OCI-LY3 (cell line): ENCODE results near the gene STH.
"Not testable (repeated sequence)": the region's sequence is repeated elsewhere in the genome, so short reads cannot be mapped to it uniquely, and the experiment has no call there.

Experiments used
- H2AFZ ChIP-seq: fragments of 200-600, 300-600 bp; shearing (Covaris generic); 2 replicates; pipeline ENCODE4 v1.6.0; 2014; ENCODE audit warnings: antibody characterized with exemption, low read depth, low read length
- H3K27ac ChIP-seq: fragments of 200-600, 300-600 bp; sonication (generic); 2 replicates; pipeline ENCODE4 v1.5.1; 2014; ENCODE audit warnings: mild to moderate bottlenecking, low read length, moderate library complexity, mixed read lengths
- H3K27me3 ChIP-seq: fragments of 200-600, 300-600 bp; sonication (generic); 2 replicates; pipeline ENCODE4 v1.6.1; 2014; ENCODE audit warnings: low read depth, low read length, mixed read lengths
- H3K36me3 ChIP-seq: fragments of 200-600, 300-600 bp; sonication (generic); replicated peaks from 2 replicates; pipeline ENCODE3; 2014; ENCODE audit warnings: low read depth, low read length, mixed read lengths
- H3K4me1 ChIP-seq: fragments of 300-600, 200-600 bp; sonication (generic); 2 replicates; pipeline ENCODE4 v1.6.1; 2014; ENCODE audit warnings: low read length, mixed read lengths
- H3K4me2 ChIP-seq: fragments of 200-600, 300-600 bp; sonication (generic); 2 replicates; pipeline ENCODE4 v1.6.1; 2014; ENCODE audit warnings: low read length, mixed read lengths
- H3K4me3 ChIP-seq: fragments of 300-600, 200-600 bp; sonication (generic); 2 replicates; pipeline ENCODE4 v1.5.1; 2014; ENCODE audit warnings: antibody characterized with exemption, mild to moderate bottlenecking, low read length, moderate library complexity
- H3K79me2 ChIP-seq: fragments of 300-600, 200-600 bp; shearing (Covaris generic); 2 replicates; pipeline ENCODE4 v1.6.1; 2014; ENCODE audit warnings: mild to moderate bottlenecking, low read length, mixed read lengths
- H3K9ac ChIP-seq: fragments of 300-600, 200-600 bp; shearing (Covaris generic); 2 replicates; pipeline ENCODE4 v1.6.0; 2014; ENCODE audit warnings: mild to moderate bottlenecking, low read length, moderate library complexity
- H3K9me3 ChIP-seq: fragments of 200-600, 300-600 bp; shearing (Covaris generic); 2 replicates; pipeline ENCODE4 v1.6.1; 2014; ENCODE audit warnings: low read length, mixed read lengths; ENCODE audit not compliant: insufficient read depth
- H4K20me1 ChIP-seq: fragments of 200-600, 300-600 bp; sonication (generic); 2 replicates; pipeline ENCODE4 v1.6.1; 2016; ENCODE audit warnings: low read length, mixed read lengths; ENCODE audit not compliant: insufficient read depth
- EZH2phosphoT487 ChIP-seq: fragments of 200-600 bp; shearing (Covaris generic); IDR thresholded peaks from 2 replicates; pipeline ENCODE4 v1.6.1; 2018; ENCODE audit warnings: antibody characterized with exemption, mixed run types, low read depth
- TF ChIP-seq, protein P1 (sequence below): fragments of 200-600, 300-600 bp; sonication (generic); IDR thresholded peaks from 2 replicates; pipeline ENCODE4 v1.5.1; 2014; ENCODE audit warnings: antibody characterized with exemption, low read length, low read depth

Gene STH

DNA sequence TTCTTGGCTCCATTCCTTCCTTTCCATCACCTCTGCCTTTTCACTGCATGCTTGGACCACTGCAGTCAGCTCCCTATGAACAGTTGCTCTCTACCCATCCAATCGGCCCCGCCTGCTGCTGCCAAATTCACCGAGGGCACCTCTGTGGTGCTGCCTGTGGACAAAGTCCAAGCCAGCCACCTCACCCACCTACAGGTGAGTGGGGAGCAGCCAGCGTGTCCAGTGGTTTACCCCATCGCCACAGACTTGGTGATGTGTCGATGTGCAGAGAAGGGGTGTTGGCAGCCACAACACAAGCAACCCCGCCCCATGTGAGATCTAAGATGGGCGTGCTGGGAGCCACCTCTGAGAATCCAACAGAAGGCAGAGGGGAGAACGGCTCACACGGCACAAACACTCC is 43.7 kb upstream of the STH start:
- TF ChIP-seq, protein P1, sequence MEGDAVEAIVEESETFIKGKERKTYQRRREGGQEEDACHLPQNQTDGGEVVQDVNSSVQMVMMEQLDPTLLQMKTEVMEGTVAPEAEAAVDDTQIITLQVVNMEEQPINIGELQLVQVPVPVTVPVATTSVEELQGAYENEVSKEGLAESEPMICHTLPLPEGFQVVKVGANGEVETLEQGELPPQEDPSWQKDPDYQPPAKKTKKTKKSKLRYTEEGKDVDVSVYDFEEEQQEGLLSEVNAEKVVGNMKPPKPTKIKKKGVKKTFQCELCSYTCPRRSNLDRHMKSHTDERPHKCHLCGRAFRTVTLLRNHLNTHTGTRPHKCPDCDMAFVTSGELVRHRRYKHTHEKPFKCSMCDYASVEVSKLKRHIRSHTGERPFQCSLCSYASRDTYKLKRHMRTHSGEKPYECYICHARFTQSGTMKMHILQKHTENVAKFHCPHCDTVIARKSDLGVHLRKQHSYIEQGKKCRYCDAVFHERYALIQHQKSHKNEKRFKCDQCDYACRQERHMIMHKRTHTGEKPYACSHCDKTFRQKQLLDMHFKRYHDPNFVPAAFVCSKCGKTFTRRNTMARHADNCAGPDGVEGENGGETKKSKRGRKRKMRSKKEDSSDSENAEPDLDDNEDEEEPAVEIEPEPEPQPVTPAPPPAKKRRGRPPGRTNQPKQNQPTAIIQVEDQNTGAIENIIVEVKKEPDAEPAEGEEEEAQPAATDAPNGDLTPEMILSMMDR, result no peak
- TF ChIP-seq EZH2phosphoT487, result no peak
- no peak overlapping the region for H3K4me2 ChIP-seq
- H2AFZ ChIP-seq, result no peak overlapping the region
- no peaks in the 10 kb centered on the region for H3K36me3 ChIP-seq
- no peak overlapping the region for H3K9ac ChIP-seq
- H3K9me3 ChIP-seq, result no peaks in the 10 kb centered on the region
- no peaks in the 10 kb centered on the region for H3K79me2 ChIP-seq
- H3K27me3 ChIP-seq, result peaks cover 14% of the 10 kb centered on the region
- no peak overlapping the region for H3K4me3 ChIP-seq
- H3K4me1 ChIP-seq, result no peaks in the 10 kb centered on the region
- H4K20me1 ChIP-seq, result no peaks in the 10 kb centered on the region
- no peak overlapping the region for H3K27ac ChIP-seq

DNA sequence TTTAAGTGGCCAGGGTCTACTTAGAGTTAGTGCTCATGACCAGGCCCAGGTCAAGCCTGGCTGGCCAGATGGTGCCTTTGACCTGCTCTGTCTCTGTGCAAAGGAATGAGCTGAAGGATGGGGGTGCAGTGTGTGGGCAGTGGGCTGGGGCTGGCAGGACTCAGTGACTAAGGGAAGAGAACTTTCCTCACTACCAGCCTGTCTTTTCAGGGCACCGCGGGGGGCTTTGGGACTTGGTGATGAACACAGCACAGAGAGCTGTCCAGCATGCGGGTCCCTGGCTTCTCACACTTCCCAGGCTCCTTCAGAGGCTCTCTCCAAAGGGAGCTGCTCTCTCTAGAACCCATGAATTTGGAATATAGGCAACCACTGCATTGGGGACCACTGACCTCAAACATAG is 43.0 kb upstream of the STH start:
- H2AFZ ChIP-seq, result no peak overlapping the region
- no peak overlapping the region for H3K9ac ChIP-seq
- H4K20me1 ChIP-seq, result no peaks in the 10 kb centered on the region
- no peak overlapping the region for H3K27ac ChIP-seq
- H3K36me3 ChIP-seq, result no peaks in the 10 kb centered on the region
- no peaks in the 10 kb centered on the region for H3K4me1 ChIP-seq
- no peaks in the 10 kb centered on the region for H3K9me3 ChIP-seq
- H3K4me2 ChIP-seq, result no peak overlapping the region
- H3K27me3 ChIP-seq, result peaks cover 10% of the 10 kb centered on the region
- no peak for TF ChIP-seq EZH2phosphoT487
- TF ChIP-seq, protein P1, result no peak
- no peaks in the 10 kb centered on the region for H3K79me2 ChIP-seq
- no peak overlapping the region for H3K4me3 ChIP-seq

DNA sequence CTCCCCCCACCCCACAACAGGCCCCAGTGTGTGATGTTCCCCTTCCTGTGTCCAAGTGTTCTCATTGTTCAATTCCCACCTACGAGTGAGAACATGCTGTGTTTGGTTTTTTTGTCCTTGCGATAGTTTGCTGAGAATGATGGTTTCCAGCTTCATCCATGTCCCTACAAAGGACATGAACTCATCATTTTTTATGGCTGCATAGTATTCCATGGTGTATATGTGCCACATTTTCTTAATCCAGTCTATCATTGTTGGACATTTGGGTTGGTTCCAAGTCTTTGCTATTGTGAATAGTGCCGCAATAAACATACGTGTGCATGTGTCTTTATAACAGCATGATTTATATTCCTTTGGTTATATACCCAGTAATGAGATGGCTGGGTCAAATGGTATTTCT is 42.3 kb upstream of the STH start:
- H3K4me1 ChIP-seq, H3K36me3 ChIP-seq, H3K27me3 ChIP-seq, H2AFZ ChIP-seq, H3K79me2 ChIP-seq, H3K4me2 ChIP-seq, H3K9ac ChIP-seq, H4K20me1 ChIP-seq, H3K4me3 ChIP-seq, H3K27ac ChIP-seq, H3K9me3 ChIP-seq: not testable (repeated sequence)

DNA sequence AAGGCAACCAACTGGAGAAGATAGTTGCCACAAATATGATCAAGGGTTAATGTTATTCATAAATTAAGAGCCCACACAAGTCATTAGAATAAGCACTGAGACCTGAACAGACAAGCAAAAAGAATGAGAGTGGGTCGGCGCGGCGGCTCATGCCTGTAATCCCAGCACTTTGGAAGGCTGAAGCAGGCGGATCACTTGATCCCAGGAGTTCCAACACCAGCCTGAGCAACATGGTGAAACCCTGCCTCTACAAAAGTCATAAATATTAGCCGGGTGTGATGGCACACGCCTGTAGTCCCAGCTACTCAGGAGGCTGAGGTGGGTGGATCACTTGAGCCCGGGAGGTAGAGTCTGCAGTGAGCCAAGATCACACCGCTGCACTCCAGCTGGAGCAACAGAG is 40.7 kb upstream of the STH start:
- no peaks in the 10 kb centered on the region for H3K79me2 ChIP-seq
- H3K4me3 ChIP-seq, result no peak overlapping the region
- H3K27me3 ChIP-seq, result no peaks in the 10 kb centered on the region
- H2AFZ ChIP-seq, result no peak overlapping the region
- no peak overlapping the region for H3K9ac ChIP-seq
- no peaks in the 10 kb centered on the region for H3K4me1 ChIP-seq
- H3K36me3 ChIP-seq, result no peaks in the 10 kb centered on the region
- H3K27ac ChIP-seq, result no peak overlapping the region
- H4K20me1 ChIP-seq, result no peaks in the 10 kb centered on the region
- no peak overlapping the region for H3K4me2 ChIP-seq
- no peaks in the 10 kb centered on the region for H3K9me3 ChIP-seq
- TF ChIP-seq, protein P1, result no peak
- no peak for TF ChIP-seq EZH2phosphoT487
